AG04449 (cell line): ENCODE data around the gene B3GLCT.

Experiments used
- CTCF ChIA-PET: fragments of 350-600 bp; formaldehyde crosslinking; extraction: SDS; loops from one replicate; lab custom pipeline; 2021; ENCODE audit warnings: antibody characterized with exemption; lab: Yijun Ruan, JAX
- POLR2A ChIA-PET: fragments of 400-600, 350-600 bp; formaldehyde crosslinking; extraction: SDS; loops from one replicate; lab custom pipeline; 2020; ENCODE audit warnings: antibody characterized with exemption, inconsistent platforms; lab: Yijun Ruan, JAX
- DNase-seq: peaks from one replicate; pipeline ENCODE4 v3.0.0-alpha.2; 2010; ENCODE audit warnings: low read depth, low spot score
- H3K4me3 ChIP-seq: 2 replicates; pipeline ENCODE4 v1.5.1; 2011; ENCODE audit warnings: low read depth, mild to moderate bottlenecking, control low read depth, low read length
- CTCF ChIP-seq: IDR thresholded peaks from one replicate; pipeline ENCODE4 v1.5.1; 2011; ENCODE audit warnings: mild to moderate bottlenecking, moderate library complexity, low read length, control low read depth, inconsistent platforms; ENCODE audit not compliant: insufficient read depth; ENCODE audit errors: missing control alignments

The B3GLCT gene

GRCh38 chr13:31234729-31235128 is 35.0 kb downstream of the B3GLCT start:
- ChIA-PET CTCF (interaction anchor here (0.7 to 22.8 kb wide), 11 partner anchors 12 to 563 kb away, joined by 3 to 419 read pairs (median 12); no protein-coding TSS in a partner anchor), POLR2A (no interaction called here)
- no peak for DNase-seq
- peak; percentile 35 for TF ChIP-seq CTCF
- no peak overlapping the region for H3K4me3 ChIP-seq

- CTCF ChIA-PET: interaction anchor here (0.5 to 22.8 kb wide), 58 partner anchors 8 to 569 kb away, joined by 3 to 419 read pairs (median 4); no protein-coding TSS in a partner anchor
- no peak overlapping the region for H3K4me3 ChIP-seq
- peak; percentile 17 for DNase-seq
- peak; percentile 45 for TF ChIP-seq CTCF
- POLR2A ChIA-PET: no interaction called here
These were observed 36.5 kb downstream of the B3GLCT start for GRCh38 chr13:31236211-31236786.

- TF ChIP-seq CTCF: no peak
- DNase-seq: no peak
- no peak overlapping the region for H3K4me3 ChIP-seq
- CTCF ChIA-PET: interaction anchor here (0.8 to 22.8 kb wide), 4 partner anchors 29 to 185 kb away, joined by 3 to 419 read pairs (median 5); no protein-coding TSS in a partner anchor
- POLR2A ChIA-PET: no interaction called here
These were observed 41.1 kb downstream of the B3GLCT start for GRCh38 chr13:31240921-31241320.

GRCh38 chr13:31242367-31242766 is 42.6 kb downstream of the B3GLCT start:
- TF ChIP-seq CTCF: no peak
- ChIA-PET CTCF (interaction anchor here (1.0 to 22.8 kb wide), 3 partner anchors 42 to 184 kb away, joined by 3 to 419 read pairs (median 7); no protein-coding TSS in a partner anchor), POLR2A (no interaction called here)
- DNase-seq: no peak
- H3K4me3 ChIP-seq: no peak overlapping the region

- TF ChIP-seq CTCF: no peak
- CTCF ChIA-PET: interaction anchor here (1.0 to 22.8 kb wide), 2 partner anchors 10 to 183 kb away, joined by 3 to 419 read pairs; no protein-coding TSS in a partner anchor
- POLR2A ChIA-PET: no interaction called here
- no peak for DNase-seq
- no peak overlapping the region for H3K4me3 ChIP-seq
These were observed 43.1 kb downstream of the B3GLCT start for GRCh38 chr13:31242916-31243315.

GRCh38 chr13:31245598-31246373 is 46.0 kb downstream of the B3GLCT start:
- ChIA-PET POLR2A (no interaction called here), CTCF (interaction anchor here (0.7 to 22.8 kb wide), 6 partner anchors 9 to 186 kb away, joined by 3 to 419 read pairs (median 6); partner anchors contain the start of gene B3GLCT)
- no peak for DNase-seq
- no peak for TF ChIP-seq CTCF
- H3K4me3 ChIP-seq: no peak overlapping the region
